Calu3 (cell line): ENCODE data around the gene TBC1D25. TPM values are rescaled to one million over a fixed set of nuclear protein-coding genes. Genes with fewer than 3 reads are reported as not detected.

Experiments
- BruUV-seq: library from RNA; stranded (reverse); fragments of 400-500 nt; replicated peaks from 2 replicates; lab custom pipeline; 2021; lab: Mats Ljungman, UMichigan
- CTCF ChIA-PET: fragments of 300-600 bp; sonication (Branson Sonifier 250); formaldehyde crosslinking; loops from one replicate; lab custom pipeline; 2022; ENCODE audit warnings: antibody characterized with exemption; lab: Charles Lee
- DNase-seq: peaks from one replicate; pipeline ENCODE4 v3.0.0; 2022
- H3K27ac Mint-ChIP-seq: one replicate; pipeline ENCODE4 v1.8.0; 2022; ENCODE audit warnings: mixed read lengths; ENCODE audit not compliant: unreplicated experiment
- H3K27me3 Mint-ChIP-seq: one replicate; pipeline ENCODE4 v1.8.0; 2022; ENCODE audit warnings: mixed read lengths; ENCODE audit not compliant: unreplicated experiment
- H3K36me3 Mint-ChIP-seq: one replicate; pipeline ENCODE4 v1.8.0; 2022; ENCODE audit warnings: mild to moderate bottlenecking, moderate library complexity, mixed read lengths; ENCODE audit not compliant: insufficient read depth, unreplicated experiment
- H3K4me1 Mint-ChIP-seq: one replicate; pipeline ENCODE4 v1.8.0; 2022; ENCODE audit warnings: mild to moderate bottlenecking, low read depth, mixed read lengths; ENCODE audit not compliant: unreplicated experiment
- H3K4me3 Mint-ChIP-seq: one replicate; pipeline ENCODE4 v1.8.0; 2022; ENCODE audit warnings: mild to moderate bottlenecking, low read depth, moderate library complexity, mixed read lengths; ENCODE audit not compliant: unreplicated experiment
- H3K9me3 Mint-ChIP-seq: one replicate; pipeline ENCODE4 v1.8.0; 2022; ENCODE audit warnings: low read depth, mixed read lengths; ENCODE audit not compliant: unreplicated experiment
- intact Hi-C: fragments of 100-400 bp; cut with micrococcal nuclease; formaldehyde crosslinking; loops from one replicate; pipeline ENCODE4 v1.10.0; 2022; ENCODE audit not compliant: unreplicated experiment
- total RNA-seq: library from RNA; stranded (reverse); gene quantifications from 2 replicates; pipeline ENCODE4 v1.2.3, GENCODE V29; 2022
- TF ChIP-seq, protein P1 (sequence below): fragments of 200-600 bp; IDR thresholded peaks from one replicate; pipeline ENCODE4 v1.8.0; 2022; ENCODE audit warnings: antibody characterized with exemption; ENCODE audit not compliant: unreplicated experiment

TBC1D25 gene
- total RNA-seq, 1 experiment from 2014 or later = 19.4 TPM

DNA sequence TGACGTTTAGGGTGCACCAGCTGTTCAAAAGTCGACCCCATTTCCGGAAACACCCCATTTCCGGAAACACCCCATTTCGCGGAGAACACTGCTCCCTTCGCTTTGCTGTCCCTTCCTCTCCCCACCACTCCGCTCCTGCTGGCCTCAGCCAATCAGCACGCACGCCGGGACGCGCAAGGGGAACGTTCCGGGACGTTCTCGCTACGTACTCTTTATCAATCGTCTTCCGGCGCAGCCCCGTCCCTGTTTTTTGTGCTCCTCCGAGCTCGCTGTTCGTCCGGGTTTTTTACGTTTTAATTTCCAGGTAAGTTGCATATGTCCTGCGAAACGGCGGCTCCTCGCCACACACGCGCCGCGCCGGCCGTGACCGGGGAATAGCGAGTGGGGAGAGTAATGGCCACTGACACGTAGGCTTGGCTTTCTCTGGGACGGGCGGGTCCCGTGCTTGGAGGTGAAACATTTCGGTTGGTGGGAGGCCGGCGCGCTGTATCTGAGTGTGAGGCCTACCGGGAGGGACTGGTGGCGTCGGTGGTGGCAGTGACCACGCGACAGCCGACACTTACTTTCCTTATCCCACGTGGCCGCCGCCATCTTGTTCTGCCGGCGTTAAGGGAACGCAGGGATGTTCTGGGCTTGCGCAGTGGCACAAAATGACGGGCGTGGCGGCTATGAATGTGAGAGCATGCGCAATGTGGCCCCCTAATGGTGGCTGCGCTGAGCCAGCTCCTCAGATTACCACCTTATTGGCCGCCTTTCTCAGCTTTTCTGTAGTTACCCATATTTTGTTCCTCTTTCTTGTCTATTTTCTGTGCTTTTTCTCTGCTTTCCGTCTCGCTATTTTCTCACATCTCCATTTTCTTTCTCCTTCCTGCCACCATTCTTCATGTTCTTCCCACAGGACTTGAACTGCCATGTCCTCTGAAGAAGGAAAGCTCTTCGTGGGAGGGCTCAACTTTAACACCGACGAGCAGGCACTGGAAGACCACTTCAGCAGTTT, 35.1 kb downstream of the TBC1D25 start, which contains the start of gene RBM3:
Gene RBM3, plus strand, starts transcription at position 215 of the 997 bp plus-strand sequence. Its CDS starts 697 bp downstream, at position 912.
- Mint-ChIP-seq H3K27ac (peak within 1 kb of the TSS; percentile 98), H3K27me3 (no peaks in the 10 kb centered on the region), H3K4me1 (peaks cover 22% of the 10 kb centered on the region), H3K4me3 (peak within 1 kb of the TSS; percentile 90), H3K36me3 (peaks cover 62% of the 10 kb centered on the region), H3K9me3 (no peaks in the 10 kb centered on the region)
- CTCF ChIA-PET = interaction anchor here (0.6 to 1.5 kb wide), 3 partner anchors 35 to 491 kb away, joined by 3 to 4 read pairs (median 4); partner anchors contain the start of gene TBC1D25
- TSS peak; percentile 67 for BruUV-seq
- TF ChIP-seq, protein P1, sequence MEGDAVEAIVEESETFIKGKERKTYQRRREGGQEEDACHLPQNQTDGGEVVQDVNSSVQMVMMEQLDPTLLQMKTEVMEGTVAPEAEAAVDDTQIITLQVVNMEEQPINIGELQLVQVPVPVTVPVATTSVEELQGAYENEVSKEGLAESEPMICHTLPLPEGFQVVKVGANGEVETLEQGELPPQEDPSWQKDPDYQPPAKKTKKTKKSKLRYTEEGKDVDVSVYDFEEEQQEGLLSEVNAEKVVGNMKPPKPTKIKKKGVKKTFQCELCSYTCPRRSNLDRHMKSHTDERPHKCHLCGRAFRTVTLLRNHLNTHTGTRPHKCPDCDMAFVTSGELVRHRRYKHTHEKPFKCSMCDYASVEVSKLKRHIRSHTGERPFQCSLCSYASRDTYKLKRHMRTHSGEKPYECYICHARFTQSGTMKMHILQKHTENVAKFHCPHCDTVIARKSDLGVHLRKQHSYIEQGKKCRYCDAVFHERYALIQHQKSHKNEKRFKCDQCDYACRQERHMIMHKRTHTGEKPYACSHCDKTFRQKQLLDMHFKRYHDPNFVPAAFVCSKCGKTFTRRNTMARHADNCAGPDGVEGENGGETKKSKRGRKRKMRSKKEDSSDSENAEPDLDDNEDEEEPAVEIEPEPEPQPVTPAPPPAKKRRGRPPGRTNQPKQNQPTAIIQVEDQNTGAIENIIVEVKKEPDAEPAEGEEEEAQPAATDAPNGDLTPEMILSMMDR = peak; percentile 29
- intact Hi-C loops = no loop called here
- peak; percentile 92 for DNase-seq

DNA sequence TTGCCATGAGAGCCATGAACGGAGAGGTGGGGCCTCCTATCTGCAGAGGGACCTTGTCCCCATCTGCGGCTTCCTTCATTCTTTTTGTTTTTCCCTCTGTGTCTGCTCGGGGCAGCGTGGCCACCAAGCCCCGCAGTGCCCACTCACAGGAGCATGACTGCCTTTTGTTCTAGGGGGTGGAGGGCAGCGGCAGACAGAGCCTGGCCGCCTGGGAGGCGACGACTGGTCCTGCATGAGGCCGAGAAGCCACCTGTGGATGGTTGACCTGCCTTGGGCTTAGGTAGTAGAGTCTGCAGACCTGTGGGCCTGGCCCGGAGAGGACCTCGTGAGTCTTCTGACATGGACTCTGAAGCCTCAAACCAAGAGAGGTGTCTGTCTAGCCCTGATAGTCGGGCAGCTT, 36.1 kb downstream of the TBC1D25 start:
- peaks cover 73% of the 10 kb centered on the region for H3K36me3 Mint-ChIP-seq
- TF ChIP-seq, protein P1 = no peak

DNA sequence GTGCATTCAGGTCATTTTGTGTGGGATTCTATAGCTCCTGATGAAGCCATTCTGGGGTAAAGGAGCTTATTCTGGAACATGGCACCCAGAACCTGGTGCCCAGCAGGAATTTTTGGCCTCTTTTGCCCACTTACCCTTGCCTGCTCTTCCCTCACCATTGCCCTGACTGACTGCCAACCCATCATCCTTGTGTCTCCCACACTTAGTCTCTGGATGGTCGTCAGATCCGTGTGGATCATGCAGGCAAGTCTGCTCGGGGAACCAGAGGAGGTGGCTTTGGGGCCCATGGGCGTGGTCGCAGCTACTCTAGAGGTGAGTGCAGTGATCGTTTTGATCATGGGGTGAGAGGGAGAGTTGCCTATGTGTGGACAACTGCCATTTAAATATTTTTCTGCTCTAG, 36.6 kb downstream of the TBC1D25 start:
- H3K4me1 Mint-ChIP-seq = peaks cover 28% of the 10 kb centered on the region
- DNase-seq = no peak
- H3K27me3 Mint-ChIP-seq = no peaks in the 10 kb centered on the region
- CTCF ChIA-PET = no interaction called here
- intact Hi-C loops = no loop called here
- peaks cover 76% of the 10 kb centered on the region for H3K36me3 Mint-ChIP-seq
- TF ChIP-seq, protein P1 = no peak
- no TSS peak for BruUV-seq
- peak overlapping the region; percentile 98 for H3K27ac Mint-ChIP-seq
- peak overlapping the region; percentile 90 for H3K4me3 Mint-ChIP-seq
- H3K9me3 Mint-ChIP-seq = no peaks in the 10 kb centered on the region

More for the DNA sequence above, 36.1 kb downstream of the TBC1D25 start:
- Mint-ChIP-seq H3K27ac (peak overlapping the region; percentile 98), H3K4me1 (peaks cover 28% of the 10 kb centered on the region), H3K4me3 (peak overlapping the region; percentile 90), H3K27me3 (no peaks in the 10 kb centered on the region), H3K9me3 (no peaks in the 10 kb centered on the region)
- BruUV-seq = no TSS peak
- intact Hi-C loops = no loop called here
- CTCF ChIA-PET = interaction anchor here (0.6 kb wide), 1 partner anchor 54 kb away, joined by 3 read pairs; no protein-coding TSS in a partner anchor
- DNase-seq = no peak

DNA sequence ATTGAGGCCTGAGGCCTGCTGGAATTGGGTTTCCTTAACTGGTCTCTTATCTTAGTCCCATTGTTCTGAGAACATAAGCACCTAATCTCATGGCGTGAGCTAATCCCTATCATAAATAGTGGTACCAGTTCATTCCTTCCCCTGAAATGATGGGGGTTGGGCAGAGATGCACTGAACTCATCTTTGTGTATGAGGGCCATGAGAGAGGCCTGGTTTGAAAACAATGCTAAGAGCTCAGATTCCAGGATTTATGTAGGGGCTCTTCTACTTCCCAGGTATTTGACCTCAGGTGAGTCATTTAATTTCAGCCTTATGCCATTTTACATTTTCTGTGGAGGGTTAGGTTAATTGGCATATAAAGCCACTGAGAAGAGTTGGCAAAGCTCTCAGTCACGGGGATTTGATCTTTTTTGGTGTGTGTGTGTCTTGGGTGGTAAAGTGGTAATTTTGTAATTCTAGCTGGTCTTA, 39.2 kb downstream of the TBC1D25 start:
- Mint-ChIP-seq H3K27ac (no peak overlapping the region), H3K9me3 (no peaks in the 10 kb centered on the region), H3K36me3 (peaks cover 73% of the 10 kb centered on the region), H3K4me3 (peak overlapping the region; percentile 2), H3K27me3 (no peaks in the 10 kb centered on the region), H3K4me1 (peaks cover 28% of the 10 kb centered on the region)
- TF ChIP-seq, protein P1 = no peak
- no TSS peak for BruUV-seq
- DNase-seq = no peak
- intact Hi-C loops = no loop called here
- CTCF ChIA-PET = no interaction called here
